Raji (cell line): Measurements from ENCODE around the gene SPATS2.

Experiments
- POLR2A ChIP-seq: IDR thresholded peaks from 2 replicates; pipeline ENCODE4 v1.6.1; 2011; ENCODE audit warnings: low read depth, low read length, control low read depth; ENCODE audit not compliant: insufficient read depth

SPATS2 gene

GRCh38 chr12:49533331-49533730 is 166.1 kb downstream of the SPATS2 start:
- TF ChIP-seq POLR2A = no peak

GRCh38 chr12:49534731-49535278 is 167.5 kb downstream of the SPATS2 start:
- TF ChIP-seq POLR2A = no peak

- TF ChIP-seq POLR2A = no peak
These were observed 168.8 kb downstream of the SPATS2 start for GRCh38 chr12:49535921-49536525.

- TF ChIP-seq POLR2A = no peak
These were observed 169.3 kb downstream of the SPATS2 start for GRCh38 chr12:49536526-49537071.

GRCh38 chr12:49537231-49537751 is 170.0 kb downstream of the SPATS2 start:
- no peak for TF ChIP-seq POLR2A

GRCh38 chr12:49537752-49538509 is 170.7 kb downstream of the SPATS2 start:
- TF ChIP-seq POLR2A = no peak

GRCh38 chr12:49538510-49539403 is 171.5 kb downstream of the SPATS2 start, which contains the start of gene KCNH3:
TSS of gene KCNH3 (plus strand) at chr12:49539030. CDS start at chr12:49539417, 387 bp downstream.
- TF ChIP-seq POLR2A = no peak

- no peak for TF ChIP-seq POLR2A
These were observed 172.4 kb downstream of the SPATS2 start for GRCh38 chr12:49539406-49540228.

GRCh38 chr12:49540229-49541139 is 173.2 kb downstream of the SPATS2 start:
- no peak for TF ChIP-seq POLR2A

GRCh38 chr12:49541140-49541861 is 174.0 kb downstream of the SPATS2 start:
- TF ChIP-seq POLR2A = no peak

GRCh38 chr12:49541911-49542505 is 174.7 kb downstream of the SPATS2 start:
- TF ChIP-seq POLR2A = no peak

GRCh38 chr12:49542592-49543160 is 175.4 kb downstream of the SPATS2 start:
- TF ChIP-seq POLR2A = no peak
